HTERT RPE-1 (cell line): ENCODE results near the gene UGP2.
"Not testable (repeated sequence)": the region's sequence is repeated elsewhere in the genome, so short reads cannot be mapped to it uniquely, and the experiment has no call there.

ENCODE experiments used
- in situ Hi-C: fragments of 300-500 bp; cut with MboI; formaldehyde crosslinking; loops from 4 replicates; pipeline ENCODE4 v1.14.3; 2020; ENCODE audit warnings: low sequenced_read_pairs

UGP2 gene

DNA sequence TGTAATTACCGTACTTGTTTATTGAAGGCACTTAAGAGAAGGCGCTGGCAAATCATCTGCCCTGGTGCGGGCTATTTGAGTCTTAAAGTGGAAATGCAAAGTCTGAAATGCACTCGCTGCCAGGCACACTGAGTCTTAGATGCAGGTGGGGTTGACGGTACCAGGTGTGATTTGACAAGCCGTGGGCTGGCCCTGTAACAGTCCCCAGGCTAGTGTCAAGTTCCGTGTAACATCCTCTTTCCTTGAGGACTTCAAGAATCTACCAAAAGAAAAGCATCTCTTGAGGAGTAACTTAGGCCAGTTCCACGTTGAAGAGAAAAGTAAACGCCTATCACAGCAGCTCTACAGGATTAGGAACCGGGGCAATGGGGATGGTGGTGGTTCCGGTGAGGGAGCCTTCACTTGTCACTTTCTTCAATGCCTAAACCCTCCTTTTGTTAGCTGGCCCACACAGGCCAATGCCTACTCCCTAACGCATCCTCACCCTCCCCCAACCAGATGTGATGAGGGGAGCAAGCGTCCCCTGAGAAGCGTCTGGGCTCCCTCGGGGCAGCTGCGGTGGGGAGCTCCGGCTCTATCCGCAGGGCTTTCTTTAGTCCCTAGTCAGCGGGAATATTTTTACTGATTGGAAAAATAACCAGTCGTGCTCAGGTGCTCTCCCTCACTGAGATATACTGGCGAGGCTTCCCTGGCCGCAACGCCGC lies 1.5 kb upstream of the UGP2 start:
- in situ Hi-C loops, result no loop called here

GRCh38 chr2:63840785-63841253 lies 877 bp upstream of the UGP2 start:
- in situ Hi-C loops, result no loop called here

GRCh38 chr2:63842149-63843061 lies 709 bp downstream of the UGP2 start:
- in situ Hi-C loops, result no loop called here

- in situ Hi-C loops, result no loop called here
Measured at GRCh38 chr2:63843093-63843492, 1.4 kb downstream of the UGP2 start.

GRCh38 chr2:63843791-63844190 lies 2.1 kb downstream of the UGP2 start:
- in situ Hi-C loops, result no loop called here

GRCh38 chr2:63844616-63845015 lies 2.9 kb downstream of the UGP2 start:
- in situ Hi-C loops, result no loop called here

GRCh38 chr2:63845866-63846265 lies 4.2 kb downstream of the UGP2 start:
- in situ Hi-C loops, result no loop called here

DNA sequence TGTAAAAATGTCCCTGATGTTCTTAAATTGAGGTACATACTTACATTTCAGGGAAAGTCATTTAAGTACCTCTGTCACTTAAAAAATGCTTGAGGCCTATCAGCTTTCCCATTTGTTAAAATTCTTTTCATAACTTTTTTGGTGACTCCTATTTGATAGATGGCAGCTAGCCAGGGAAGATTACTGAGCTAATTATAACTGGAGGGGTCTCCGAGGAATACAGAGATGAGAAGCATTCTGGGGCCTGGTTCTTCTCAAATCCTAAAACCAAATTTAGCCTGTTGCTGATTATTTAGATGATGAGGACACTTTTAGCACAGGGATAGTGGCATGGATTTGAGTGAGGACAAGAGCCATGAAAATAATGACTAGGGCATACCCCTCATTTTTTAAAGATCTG lies 4.8 kb downstream of the UGP2 start:
- in situ Hi-C loops, result no loop called here

DNA sequence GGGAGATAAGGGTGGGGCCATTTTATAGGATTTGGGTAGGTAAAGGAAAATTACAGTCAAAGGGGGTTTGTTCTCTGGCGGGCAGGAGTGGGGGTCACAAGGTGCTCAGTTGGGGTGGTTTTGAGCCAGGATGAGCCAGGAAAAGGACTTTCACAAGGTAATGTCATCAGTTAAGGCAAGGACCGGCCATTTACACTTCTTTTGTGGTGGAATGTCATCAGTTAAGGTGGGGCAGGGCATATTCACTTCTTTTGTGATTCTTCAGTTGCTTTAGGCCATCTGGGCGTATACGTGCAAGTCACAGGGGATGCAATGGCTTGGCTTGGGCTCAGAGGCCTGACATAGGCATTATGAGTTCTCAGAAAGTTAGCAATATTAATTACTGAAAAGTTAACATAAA lies 5.9 kb downstream of the UGP2 start:
- in situ Hi-C loops, result not testable (repeated sequence)

- in situ Hi-C loops, result no loop called here
Measured at GRCh38 chr2:63849381-63850203, 7.9 kb downstream of the UGP2 start.

GRCh38 chr2:63850204-63850571 lies 8.5 kb downstream of the UGP2 start:
- in situ Hi-C loops, result no loop called here

DNA sequence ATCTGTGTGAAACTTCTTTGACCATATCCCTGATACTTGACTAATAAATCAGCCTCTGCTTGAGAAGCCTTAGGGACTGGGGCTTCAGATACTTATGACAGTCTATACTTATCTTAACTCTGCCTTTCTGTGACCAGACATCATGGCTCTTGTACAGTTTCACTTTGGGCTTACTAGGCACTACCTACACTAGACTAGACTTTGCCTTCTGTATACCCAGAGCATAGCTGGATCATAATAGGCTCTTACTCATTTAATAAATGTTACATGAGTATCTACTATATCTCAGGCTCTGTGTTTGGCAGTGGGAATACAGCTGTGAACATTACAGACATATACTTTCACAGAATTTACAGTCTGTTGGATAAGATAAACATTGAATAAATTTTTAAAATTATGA lies 9.0 kb downstream of the UGP2 start:
- in situ Hi-C loops, result no loop called here

DNA sequence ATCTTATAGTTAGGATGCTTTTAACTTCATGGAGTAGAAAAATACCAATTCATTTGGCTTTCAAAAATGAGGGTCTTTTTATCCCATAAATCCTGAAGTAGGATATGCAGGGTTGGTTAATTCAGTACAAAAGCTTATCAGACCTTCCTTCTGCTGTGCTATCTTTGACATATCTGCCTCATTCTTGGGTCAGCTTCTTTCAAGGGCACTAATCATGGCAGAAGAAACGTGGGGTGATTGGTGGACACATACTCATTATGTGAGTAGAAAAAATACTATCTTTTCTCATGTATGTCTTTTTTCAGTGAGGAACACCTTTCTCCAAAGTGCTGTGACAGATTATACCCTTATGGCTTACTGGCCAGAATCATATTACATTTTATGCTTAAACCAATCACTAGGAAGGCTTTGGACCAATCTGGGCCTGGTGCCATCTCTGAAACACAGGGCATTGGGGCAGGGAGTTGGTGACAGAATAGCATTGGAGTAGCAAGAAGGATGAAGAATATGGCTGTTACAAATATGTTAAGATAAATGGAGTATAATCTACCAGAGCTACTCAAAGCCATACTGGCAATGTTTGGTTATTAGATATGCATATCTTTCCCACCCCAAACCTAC lies 10.1 kb downstream of the UGP2 start:
- in situ Hi-C loops, result no loop called here

DNA sequence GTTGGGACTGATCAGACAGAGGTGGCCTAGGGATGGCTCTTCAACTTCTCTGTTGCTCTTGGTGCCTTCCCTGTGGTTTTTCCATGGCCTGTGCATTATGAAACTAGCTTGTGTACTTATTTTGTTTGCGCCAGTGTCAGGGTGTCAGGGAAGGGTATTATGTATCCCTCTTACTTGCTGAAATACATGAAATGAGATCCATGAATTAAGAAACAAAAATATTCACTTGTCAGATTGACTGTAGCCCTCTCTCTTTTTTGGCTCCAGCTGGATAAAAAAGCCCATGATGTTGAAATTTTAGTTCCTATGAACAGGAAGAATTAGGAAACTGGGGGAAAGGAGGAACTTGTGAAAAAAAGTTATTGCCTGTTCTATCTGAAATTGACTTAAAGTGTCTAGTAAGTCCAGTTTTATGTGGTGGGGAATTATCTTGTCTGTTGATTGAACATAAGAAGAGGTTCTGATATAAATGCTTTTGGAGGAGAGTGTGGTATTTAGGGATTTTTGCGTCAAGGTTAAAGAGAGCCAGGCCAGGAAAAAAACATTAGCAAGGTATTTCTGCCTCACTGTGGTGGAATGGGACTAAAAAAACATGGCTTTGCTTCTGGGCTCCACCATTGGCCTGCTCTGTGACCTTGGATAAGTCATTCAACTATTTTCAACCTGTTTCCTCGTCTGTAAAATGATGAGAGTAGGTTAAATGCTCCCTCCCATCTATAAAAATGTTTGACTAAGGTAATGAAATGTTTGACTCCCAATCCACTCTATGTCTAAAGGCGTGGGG lies 12.0 kb downstream of the UGP2 start:
- in situ Hi-C loops, result no loop called here

- in situ Hi-C loops, result no loop called here
Measured at GRCh38 chr2:63855418-63856302, 14.0 kb downstream of the UGP2 start.

GRCh38 chr2:63856303-63856603 lies 14.6 kb downstream of the UGP2 start:
- in situ Hi-C loops, result no loop called here

DNA sequence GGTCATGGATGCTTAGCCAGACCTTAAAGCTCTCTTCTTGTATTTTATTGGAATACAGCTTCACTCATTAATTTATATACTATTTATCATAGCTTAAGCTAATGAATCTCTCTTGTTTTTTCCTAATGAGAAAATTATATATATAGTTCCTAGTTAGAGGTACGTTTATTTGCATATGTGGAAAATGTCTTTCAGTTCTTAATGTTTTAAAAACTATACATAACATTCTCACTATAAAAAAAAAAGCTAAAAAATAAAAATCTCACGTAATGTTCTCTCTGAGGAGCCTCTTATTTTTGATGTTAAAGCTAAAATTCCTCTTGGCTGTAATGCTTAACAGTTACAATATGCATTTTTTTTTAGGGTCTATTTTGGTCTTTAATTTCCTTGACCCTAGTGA lies 16.6 kb downstream of the UGP2 start:
- in situ Hi-C loops, result no loop called here

- in situ Hi-C loops, result no loop called here
Measured at GRCh38 chr2:63861220-63861822, 19.6 kb downstream of the UGP2 start.

- in situ Hi-C loops, result no loop called here
Measured at GRCh38 chr2:63862806-63863205, 21.1 kb downstream of the UGP2 start.
